Endothelial cell of umbilical vein (primary cell): Measurements from ENCODE around the gene INPP5A. TPM values are rescaled to one million over a fixed set of nuclear protein-coding genes. Genes with fewer than 3 reads are reported as not detected.

Experiments
- Bru-seq: library from RNA; stranded (reverse); fragments of 400-500 nt; gene quantifications from one replicate; lab custom pipeline; 2021; lab: Mats Ljungman, UMichigan
- BruChase-seq, 2 experiments: library from RNA; stranded (reverse); fragments of 400-500 nt; gene quantifications; one replicate each; lab custom pipeline; 2021; lab: Mats Ljungman, UMichigan
- BruUV-seq: library from RNA; stranded (reverse); fragments of 400-500 nt; replicated peaks from 2 replicates; lab custom pipeline; 2021; lab: Mats Ljungman, UMichigan
- CTCF ChIA-PET: fragments of 300-600, 350-600 bp; sonication (Branson Sonifier 250); formaldehyde crosslinking; loops from one replicate; lab custom pipeline; 2021; ENCODE audit warnings: antibody characterized with exemption, inconsistent platforms; lab: Charles Lee
- POLR2A ChIA-PET: fragments of 300-600, 350-600 bp; sonication (Branson Sonifier 250); formaldehyde crosslinking; loops from one replicate; lab custom pipeline; 2021; ENCODE audit warnings: antibody characterized with exemption, inconsistent platforms; lab: Charles Lee
- DNase-seq: peaks from one replicate; pipeline ENCODE4 v3.0.0-alpha.2; 2011; ENCODE audit warnings: low read depth, low spot score
- FAIRE-seq: peaks from 2 replicates; lab custom pipeline; 2011; peaks lifted over from hg19 to GRCh38; lab: Jason Lieb, UNC
- H2AFZ ChIP-seq: 2 replicates; pipeline ENCODE4 v1.6.0; 2012; ENCODE audit warnings: low read depth, low read length, control low read depth, inconsistent platforms
- H3K27ac ChIP-seq: 2 replicates; pipeline ENCODE4 v1.5.1; 2011; ENCODE audit warnings: low read depth, mild to moderate bottlenecking, control low read depth, low read length, moderate library complexity; ENCODE audit not compliant: insufficient read depth
- H3K27me3 ChIP-seq, 2 experiments: 2 replicates each; pipeline versions ENCODE4 v1.6.0 to v1.6.1; 2011; ENCODE audit warnings: low read length in 2 of 2, mixed read lengths in 1 of 2; ENCODE audit not compliant: control insufficient read depth in 2 of 2, insufficient read depth in 2 of 2
- H3K36me3 ChIP-seq, 2 experiments: 2 replicates in 1 of 2; 3 replicates in 1 of 2; pipeline ENCODE4 v1.5.1; 2011; ENCODE audit warnings: low read length in 2 of 2, mild to moderate bottlenecking in 1 of 2, moderate library complexity in 1 of 2; ENCODE audit not compliant: control insufficient read depth in 2 of 2, insufficient read depth in 2 of 2; ENCODE audit errors: extremely low read depth in 1 of 2
- H3K4me1 ChIP-seq: 3 replicates; pipeline ENCODE4 v1.5.1; 2011; ENCODE audit warnings: mild to moderate bottlenecking, low read length; ENCODE audit not compliant: control insufficient read depth, insufficient read depth; ENCODE audit errors: extremely low read depth
- H3K4me2 ChIP-seq: 2 replicates; pipeline ENCODE4 v1.6.1; 2011; ENCODE audit warnings: low read length, control low read depth, mixed read lengths; ENCODE audit not compliant: insufficient read depth
- H3K4me3 ChIP-seq, 3 experiments: fragments of 200-600 bp in 1 of 3; sonication (generic), shearing (Covaris generic) in 1 of 3; replicated peaks in 1 of 3; 2 replicates each; pipeline ENCODE4 v1.5.1; 2011 to 2016; ENCODE audit warnings: control low read depth in 3 of 3, low read length in 3 of 3, mild to moderate bottlenecking in 2 of 3, inconsistent platforms in 1 of 3, low read depth in 1 of 3, moderate library complexity in 1 of 3; ENCODE audit not compliant: insufficient read depth in 1 of 3
- H3K79me2 ChIP-seq: 2 replicates; pipeline ENCODE4 v1.6.0; 2012; ENCODE audit warnings: low read length, inconsistent platforms; ENCODE audit not compliant: control insufficient read depth, insufficient read depth
- H3K9ac ChIP-seq: replicated peaks from 2 replicates; pipeline ENCODE3; 2011; ENCODE audit warnings: low read length, control low read depth; ENCODE audit not compliant: insufficient read depth; ENCODE audit errors: extremely low read depth
- H3K9me1 ChIP-seq: replicated peaks from 3 replicates; pipeline ENCODE4 v1.6.0; 2011; ENCODE audit warnings: mild to moderate bottlenecking, low read length; ENCODE audit not compliant: control insufficient read depth, insufficient read depth; ENCODE audit errors: extremely low read depth
- H3K9me3 ChIP-seq: replicated peaks from 2 replicates; pipeline ENCODE4 v1.5.1; 2012; ENCODE audit warnings: low read length, inconsistent platforms; ENCODE audit not compliant: control insufficient read depth, insufficient read depth
- H4K20me1 ChIP-seq: replicated peaks from 2 replicates; pipeline ENCODE3; 2011; ENCODE audit warnings: mild to moderate bottlenecking, low read length; ENCODE audit not compliant: control insufficient read depth, insufficient read depth; ENCODE audit errors: extremely low read depth
- EZH2 ChIP-seq: IDR thresholded peaks from 2 replicates; pipeline ENCODE4 v1.6.1; 2012; ENCODE audit warnings: borderline replicate concordance, low read depth, mild to moderate bottlenecking, moderate library complexity, low read length, inconsistent platforms; ENCODE audit not compliant: severe bottlenecking
- FOS ChIP-seq: IDR thresholded peaks from 2 replicates; pipeline ENCODE4 v1.6.1; 2011; ENCODE audit warnings: mild to moderate bottlenecking, low read length, moderate library complexity, borderline replicate concordance; ENCODE audit not compliant: insufficient read depth
- GATA2 ChIP-seq: IDR thresholded peaks from 2 replicates; pipeline ENCODE4 v1.7.0; 2011; ENCODE audit warnings: low read depth, mild to moderate bottlenecking, moderate library complexity, mixed read lengths, low read length; ENCODE audit not compliant: insufficient read length, insufficient read depth
- JUN ChIP-seq: IDR thresholded peaks from 2 replicates; pipeline ENCODE4 v1.6.1; 2011; ENCODE audit warnings: borderline replicate concordance, low read depth; ENCODE audit not compliant: insufficient read length, insufficient read depth
- MYC ChIP-seq: IDR thresholded peaks from one replicate; pipeline ENCODE4 v1.6.1; 2011; ENCODE audit warnings: mild to moderate bottlenecking, low read depth, low read length
- POLR2A ChIP-seq: IDR thresholded peaks from 2 replicates; pipeline ENCODE4 v1.6.1; 2012; ENCODE audit warnings: low read depth, mild to moderate bottlenecking, control low read depth, low read length
- POLR2AphosphoS5 ChIP-seq: IDR thresholded peaks from 2 replicates; pipeline ENCODE4 v1.6.1; 2012; ENCODE audit warnings: low read depth, mild to moderate bottlenecking, control low read depth, low read length, moderate library complexity; ENCODE audit not compliant: insufficient read depth
- dilution Hi-C: fragments of 300-500 bp; cut with MboI; formaldehyde crosslinking; loops from one replicate; pipeline ENCODE4 v1.15.0; 2019; ENCODE audit warnings: low sequenced_read_pairs; ENCODE audit not compliant: extremely low pct_ligation_motif_present
- intact Hi-C: fragments of 100-400 bp; cut with micrococcal nuclease; formaldehyde crosslinking; loops from one replicate; pipeline ENCODE4 v1.10.0; 2022
- long read RNA-seq: library from polyadenylated mRNA; stranded (forward); transcript quantifications from one replicate; pipeline ENCODE4 v2.0.0, GENCODE V29; 2021
- polyA minus RNA-seq, 3 experiments: library from RNA; depleted of rRNA, polyadenylated mRNA; stranded (reverse); fragments of >200 nt; gene quantifications; 1 replicate in 1 of 3; 2 replicates in 2 of 3; pipeline ENCODE4 v1.2.3, GENCODE V29; 2011
- polyA plus RNA-seq, 4 experiments: library from polyadenylated mRNA; depleted of rRNA in 3 of 4; stranded (reverse) in 3 of 4; unstranded in 1 of 4; fragments of >200 nt; gene quantifications; 2 replicates each; pipeline versions ENCODE4 v1.2.1 to v1.2.3, GENCODE V29; 2011 to 2012; ENCODE audit warnings: missing spikeins in 1 of 4
- total RNA-seq: library from RNA; stranded (reverse); gene quantifications from 2 replicates; pipeline ENCODE4 v1.2.3, GENCODE V29; 2021
- TF ChIP-seq, protein P1 (sequence below): IDR thresholded peaks from 2 replicates; pipeline ENCODE4 v1.6.1; 2011; ENCODE audit not compliant: insufficient read depth, insufficient read length
- TF ChIP-seq, protein P2 (sequence below), 2 donors: IDR thresholded peaks; 1 replicate in 1 of 2; 2 replicates in 1 of 2; pipeline ENCODE4 v1.5.1; 2011; ENCODE audit warnings: low read length in 2 of 2, mild to moderate bottlenecking in 2 of 2, moderate library complexity in 2 of 2, control low read depth in 1 of 2, inconsistent platforms in 1 of 2, low read depth in 1 of 2; ENCODE audit not compliant: insufficient read depth in 1 of 2; ENCODE audit errors: extremely low read depth in 1 of 2

The INPP5A gene, protein sequence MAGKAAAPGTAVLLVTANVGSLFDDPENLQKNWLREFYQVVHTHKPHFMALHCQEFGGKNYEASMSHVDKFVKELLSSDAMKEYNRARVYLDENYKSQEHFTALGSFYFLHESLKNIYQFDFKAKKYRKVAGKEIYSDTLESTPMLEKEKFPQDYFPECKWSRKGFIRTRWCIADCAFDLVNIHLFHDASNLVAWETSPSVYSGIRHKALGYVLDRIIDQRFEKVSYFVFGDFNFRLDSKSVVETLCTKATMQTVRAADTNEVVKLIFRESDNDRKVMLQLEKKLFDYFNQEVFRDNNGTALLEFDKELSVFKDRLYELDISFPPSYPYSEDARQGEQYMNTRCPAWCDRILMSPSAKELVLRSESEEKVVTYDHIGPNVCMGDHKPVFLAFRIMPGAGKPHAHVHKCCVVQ
- 33.2 and 35.9 TPM in 2 replicates for total RNA-seq
- polyA plus RNA-seq = 21.2 and 22.9 TPM in 2 replicates
- polyA plus RNA-seq (2011; cell fraction: cytosol; rRNA removed) = 20.0 and 20.6 TPM in 2 replicates
- 21.7 and 22.8 TPM in 2 replicates for polyA plus RNA-seq (2011; cell fraction: nucleus; rRNA removed)
- polyA plus RNA-seq (2012) = 22.3 and 25.8 TPM in 2 replicates
- 25.2 and 25.6 TPM in 2 replicates for polyA minus RNA-seq
- 9.6 TPM for polyA minus RNA-seq (2011; cell fraction: cytosol; rRNA and poly(A)+ RNA removed)
- 22.7 and 23.2 TPM in 2 replicates for polyA minus RNA-seq (2011; cell fraction: nucleus; rRNA and poly(A)+ RNA removed)
- percentile 59 among the genes with signal in this experiment for Bru-seq, nascent RNA
- BruChase-seq, experiment 1, labeled RNA remaining after a 6-hour chase = percentile 67 among the genes with signal in this experiment
- BruChase-seq, experiment 2, labeled RNA remaining after a 2-hour chase = percentile 63 among the genes with signal in this experiment
- long read RNA-seq, transcript INPP5A-203 (16 exons, 2,967 nt) = major isoform, 34 of 65 reads
- long read RNA-seq, partial matches to known transcripts = 16 of 65 reads
- long read RNA-seq, other reads (novel, unspliced or antisense) = 15 of 65 reads

DNA sequence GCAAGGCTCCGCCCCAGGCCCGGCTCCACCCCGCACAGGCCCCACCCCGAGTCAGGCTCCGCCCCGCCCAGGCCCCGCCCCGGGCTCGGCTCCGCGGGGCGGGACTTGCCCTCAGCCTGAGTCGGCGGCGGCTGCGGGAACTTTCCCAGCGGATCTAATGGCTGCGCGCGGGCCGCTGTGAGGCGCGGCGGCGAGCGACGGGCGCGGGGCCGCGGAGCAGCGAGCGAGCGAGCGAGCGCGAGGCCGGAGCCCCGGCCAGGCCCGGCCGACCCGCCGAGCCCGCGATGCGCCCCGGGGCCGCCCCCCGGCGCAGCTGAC lies at the start of gene INPP5A:
INPP5A (plus strand) TSS at position 104 of the 318 bp plus-strand sequence. CDS start 310 bp downstream, outside the sequence.
- Histone ChIP-seq H3K79me2 (peaks cover 29% of the 10 kb centered on the region), H3K27ac (peak within 1 kb of the TSS; percentile 71), H3K9ac (peak within 1 kb of the TSS; percentile 75), H3K4me2 (peak within 1 kb of the TSS; percentile 75), H3K9me1 (no peaks in the 10 kb centered on the region), H3K4me1 (peaks cover 33% of the 10 kb centered on the region), H4K20me1 (no peaks in the 10 kb centered on the region), H3K9me3 (no peaks in the 10 kb centered on the region), H3K27me3 (no peaks in the 10 kb centered on the region), H3K4me3 (peak within 1 kb of the TSS; percentile 71 to 89 (median 74)), H3K36me3 (no peaks in the 10 kb centered on the region), H2AFZ (peak within 1 kb of the TSS; percentile 86)
- TF ChIP-seq POLR2A (peak; percentile 64), MYC (no peak)
- ChIA-PET POLR2A (no interaction called here), CTCF (no interaction called here)
- DNase-seq = no peak
- intact Hi-C loops (loop anchor here (1.0 to 2.0 kb wide), 8 partner anchors 20 to 205 kb away; partner anchors contain the start of genes LRRC27 and PWWP2B), dilution Hi-C loops (no loop called here)
- BruUV-seq = no TSS peak
- no peak for FAIRE-seq

DNA sequence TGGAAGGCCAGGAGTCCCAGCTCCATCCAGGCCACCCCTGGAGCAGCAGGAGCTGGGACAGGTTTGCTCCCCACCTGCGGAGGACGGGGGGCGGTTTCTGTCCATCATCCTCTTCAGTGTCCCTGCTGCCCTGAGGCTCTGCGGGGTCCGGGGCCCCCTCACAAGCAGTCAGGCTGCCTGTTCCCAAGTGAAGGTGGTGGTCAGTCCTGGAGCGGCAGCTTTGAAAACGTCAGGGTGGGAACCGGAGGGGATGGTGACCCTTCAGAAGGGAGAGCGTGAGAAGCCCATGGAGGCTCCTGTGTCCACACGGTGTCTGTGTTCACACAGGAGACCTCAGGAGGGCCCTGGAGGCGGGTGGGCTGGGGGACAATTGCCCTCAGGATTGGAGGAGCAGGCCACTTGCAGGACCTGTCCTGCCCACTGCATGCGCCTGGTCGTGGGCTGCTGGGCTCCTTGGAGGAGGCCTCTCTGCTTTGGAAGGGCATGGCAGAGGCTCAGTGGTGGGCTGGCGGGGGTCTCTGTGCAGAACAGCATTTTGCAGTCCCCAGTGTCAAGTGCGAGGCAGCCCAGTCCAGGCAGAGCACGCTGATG lies 49.3 kb upstream of the INPP5A start:
- Histone ChIP-seq H3K79me2 (no peaks in the 10 kb centered on the region), H3K9me1 (no peaks in the 10 kb centered on the region), H3K4me1 (no peaks in the 10 kb centered on the region), H3K9ac (no peak overlapping the region), H3K4me2 (no peak overlapping the region), H3K27me3 (no peaks in the 10 kb centered on the region), H3K36me3 (no peaks in the 10 kb centered on the region), H3K4me3 (no peak overlapping the region), H2AFZ (no peak overlapping the region), H3K27ac (no peak overlapping the region), H4K20me1 (no peaks in the 10 kb centered on the region), H3K9me3 (no peaks in the 10 kb centered on the region)
- DNase-seq (no peak), FAIRE-seq (no peak)
- no peak for TF ChIP-seq EZH2
- no peak for TF ChIP-seq GATA2
- TF ChIP-seq FOS = no peak
- no peak for TF ChIP-seq JUN
- TF ChIP-seq POLR2AphosphoS5 = no peak
- TF ChIP-seq POLR2A = no peak
- TF ChIP-seq, protein P1, sequence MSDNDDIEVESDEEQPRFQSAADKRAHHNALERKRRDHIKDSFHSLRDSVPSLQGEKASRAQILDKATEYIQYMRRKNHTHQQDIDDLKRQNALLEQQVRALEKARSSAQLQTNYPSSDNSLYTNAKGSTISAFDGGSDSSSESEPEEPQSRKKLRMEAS = no peak
- TF ChIP-seq MYC = no peak
- TF ChIP-seq, protein P2, sequence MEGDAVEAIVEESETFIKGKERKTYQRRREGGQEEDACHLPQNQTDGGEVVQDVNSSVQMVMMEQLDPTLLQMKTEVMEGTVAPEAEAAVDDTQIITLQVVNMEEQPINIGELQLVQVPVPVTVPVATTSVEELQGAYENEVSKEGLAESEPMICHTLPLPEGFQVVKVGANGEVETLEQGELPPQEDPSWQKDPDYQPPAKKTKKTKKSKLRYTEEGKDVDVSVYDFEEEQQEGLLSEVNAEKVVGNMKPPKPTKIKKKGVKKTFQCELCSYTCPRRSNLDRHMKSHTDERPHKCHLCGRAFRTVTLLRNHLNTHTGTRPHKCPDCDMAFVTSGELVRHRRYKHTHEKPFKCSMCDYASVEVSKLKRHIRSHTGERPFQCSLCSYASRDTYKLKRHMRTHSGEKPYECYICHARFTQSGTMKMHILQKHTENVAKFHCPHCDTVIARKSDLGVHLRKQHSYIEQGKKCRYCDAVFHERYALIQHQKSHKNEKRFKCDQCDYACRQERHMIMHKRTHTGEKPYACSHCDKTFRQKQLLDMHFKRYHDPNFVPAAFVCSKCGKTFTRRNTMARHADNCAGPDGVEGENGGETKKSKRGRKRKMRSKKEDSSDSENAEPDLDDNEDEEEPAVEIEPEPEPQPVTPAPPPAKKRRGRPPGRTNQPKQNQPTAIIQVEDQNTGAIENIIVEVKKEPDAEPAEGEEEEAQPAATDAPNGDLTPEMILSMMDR (IDR thresholded peaks at IDR 0.05; ENCODE audit: extremely low read depth in 1 of 2, insufficient read depth in 1 of 2, low read depth in 1 of 2, low read length in 2 of 2) = no peak
- intact Hi-C loops = no loop called here
- ChIA-PET POLR2A (no interaction called here), CTCF (no interaction called here)
- no TSS peak for BruUV-seq
- dilution Hi-C loops = no loop called here
